ENCODE measurements around the gene FCF1.

- no peak for TF ChIP-seq CTCF (IDR thresholded peaks at IDR 0.05 in 8 of 11, conservative IDR thresholded peaks at IDR 0.05 in 3 of 11)
- no peak for TF ChIP-seq POLR2AphosphoS5 (IDR thresholded peaks at IDR 0.05)
- no peak for TF ChIP-seq POLR2A (IDR thresholded peaks at IDR 0.05)
Measured at GRCh38 chr14:74713395-74713735, 421 bp downstream of the FCF1 start.

Measured in spleen (tissue), 7 donors.